T-helper 9 cell (primary cell): Measurements from ENCODE around the gene KRTAP5-3.

Source experiments
- DNase-seq: peaks from one replicate; pipeline ENCODE4 v3.0.0-alpha.2; 2020

KRTAP5-3 gene

GRCh38 chr11:1563149-1563638, 45.1 kb downstream of the KRTAP5-3 start:
- DNase-seq: no peak

- DNase-seq: no peak
Measured at GRCh38 chr11:1562469-1563148, 45.7 kb downstream of the KRTAP5-3 start.

DNA sequence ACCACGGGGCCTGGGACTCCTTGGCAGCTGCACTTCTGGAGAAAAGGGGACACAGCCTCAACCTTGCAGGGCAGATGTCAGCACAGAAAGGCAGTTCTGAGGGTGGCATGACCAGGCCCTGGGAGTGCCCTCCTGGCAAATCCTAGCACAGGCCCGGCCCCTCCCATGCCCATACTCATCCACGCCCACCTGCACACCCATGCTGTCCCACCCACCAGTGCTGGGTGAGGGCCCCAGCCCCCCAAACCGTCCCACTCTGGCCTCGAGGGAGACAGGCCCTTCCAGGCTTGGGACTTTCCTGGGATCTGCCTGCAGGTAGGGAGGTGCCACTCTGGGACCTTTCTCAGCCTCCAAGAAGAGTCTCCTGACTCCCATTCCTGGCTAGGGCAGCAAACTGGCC, 46.3 kb downstream of the KRTAP5-3 start:
- no peak for DNase-seq

DNA sequence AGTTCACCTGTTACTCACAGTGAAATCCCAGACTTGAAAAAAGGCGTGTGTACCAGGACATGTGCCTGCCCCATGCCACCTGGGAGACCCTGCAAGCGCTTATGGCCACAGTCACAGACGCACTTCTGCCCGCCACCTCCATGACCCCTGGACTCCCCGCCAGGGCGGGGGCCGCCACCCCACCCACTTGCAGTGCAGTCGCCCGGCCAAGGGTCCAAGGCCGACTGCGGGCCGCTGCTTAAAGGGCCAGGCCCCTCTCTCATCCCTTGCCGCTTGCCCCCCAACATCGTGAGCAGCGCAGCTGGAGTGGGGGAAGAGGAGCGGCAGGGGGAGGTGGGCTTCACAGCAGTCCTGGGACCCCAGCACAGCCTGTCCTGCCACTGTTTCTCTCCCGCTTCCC, 47.0 kb downstream of the KRTAP5-3 start:
- no peak for DNase-seq

DNA sequence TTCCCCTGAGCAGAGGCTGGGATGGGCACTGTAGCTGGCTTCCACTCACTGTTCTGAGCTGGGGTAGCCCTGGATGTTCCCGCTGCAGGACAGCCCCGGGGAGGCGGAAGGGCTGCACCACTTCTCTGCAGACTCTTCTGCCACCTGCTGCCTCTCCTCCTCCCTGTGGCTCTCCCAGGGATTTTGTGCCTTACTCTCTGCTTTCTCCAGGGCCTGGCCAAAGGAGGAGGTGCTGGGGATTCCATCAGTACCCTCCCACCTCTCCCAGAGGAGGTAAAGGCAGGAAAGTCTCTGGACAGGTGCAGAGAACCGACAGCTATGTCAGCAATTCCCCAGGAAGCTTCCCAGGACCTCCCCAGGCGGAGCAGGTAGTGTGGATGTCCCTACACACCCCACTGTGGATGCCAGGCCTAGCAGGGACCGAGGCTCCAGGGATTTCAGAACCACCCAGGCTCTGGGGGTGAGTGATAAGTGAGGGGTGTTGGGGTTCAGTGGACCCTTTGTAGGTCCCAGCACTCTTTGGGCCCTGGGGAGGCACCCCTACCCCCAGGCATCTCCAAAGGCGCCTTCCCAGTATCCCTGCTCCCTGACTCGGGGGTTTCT, 47.5 kb downstream of the KRTAP5-3 start:
- no peak for DNase-seq

DNA sequence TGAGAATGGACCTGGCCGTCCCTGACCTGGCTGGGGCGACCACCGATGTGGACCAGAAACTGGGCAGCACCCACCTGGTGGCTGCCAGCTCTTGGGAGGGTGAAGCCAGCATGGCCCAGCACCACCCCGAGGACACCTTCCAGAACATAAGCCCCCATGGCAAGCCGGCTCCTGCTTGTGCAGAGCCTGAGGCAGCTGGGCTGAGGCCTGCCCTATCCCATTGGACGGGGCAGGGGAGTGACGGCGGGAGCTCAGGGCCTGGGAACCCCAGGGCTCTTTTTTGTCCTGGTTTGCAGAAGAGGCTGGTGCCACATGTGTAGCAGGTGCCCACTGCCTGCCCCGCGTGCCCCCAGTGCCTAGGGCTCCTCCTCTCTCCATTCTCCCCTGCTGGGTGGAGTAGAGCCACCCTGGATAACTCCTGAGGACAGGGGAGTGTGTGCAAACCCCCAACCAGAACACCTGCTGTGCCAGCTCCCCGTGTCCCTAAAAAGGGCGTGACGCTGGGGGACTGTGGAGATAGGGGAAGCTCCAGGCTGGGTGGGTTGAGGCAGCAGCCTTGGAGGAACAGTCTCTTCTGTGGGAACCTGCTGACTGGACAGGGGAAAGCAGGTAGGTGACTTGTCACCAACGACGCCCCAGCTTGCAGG, 48.1 kb downstream of the KRTAP5-3 start:
- no peak for DNase-seq

GRCh38 chr11:1559111-1559951, 48.9 kb downstream of the KRTAP5-3 start:
- DNase-seq: no peak

GRCh38 chr11:1558775-1559110, 49.5 kb downstream of the KRTAP5-3 start:
- DNase-seq: no peak

DNA sequence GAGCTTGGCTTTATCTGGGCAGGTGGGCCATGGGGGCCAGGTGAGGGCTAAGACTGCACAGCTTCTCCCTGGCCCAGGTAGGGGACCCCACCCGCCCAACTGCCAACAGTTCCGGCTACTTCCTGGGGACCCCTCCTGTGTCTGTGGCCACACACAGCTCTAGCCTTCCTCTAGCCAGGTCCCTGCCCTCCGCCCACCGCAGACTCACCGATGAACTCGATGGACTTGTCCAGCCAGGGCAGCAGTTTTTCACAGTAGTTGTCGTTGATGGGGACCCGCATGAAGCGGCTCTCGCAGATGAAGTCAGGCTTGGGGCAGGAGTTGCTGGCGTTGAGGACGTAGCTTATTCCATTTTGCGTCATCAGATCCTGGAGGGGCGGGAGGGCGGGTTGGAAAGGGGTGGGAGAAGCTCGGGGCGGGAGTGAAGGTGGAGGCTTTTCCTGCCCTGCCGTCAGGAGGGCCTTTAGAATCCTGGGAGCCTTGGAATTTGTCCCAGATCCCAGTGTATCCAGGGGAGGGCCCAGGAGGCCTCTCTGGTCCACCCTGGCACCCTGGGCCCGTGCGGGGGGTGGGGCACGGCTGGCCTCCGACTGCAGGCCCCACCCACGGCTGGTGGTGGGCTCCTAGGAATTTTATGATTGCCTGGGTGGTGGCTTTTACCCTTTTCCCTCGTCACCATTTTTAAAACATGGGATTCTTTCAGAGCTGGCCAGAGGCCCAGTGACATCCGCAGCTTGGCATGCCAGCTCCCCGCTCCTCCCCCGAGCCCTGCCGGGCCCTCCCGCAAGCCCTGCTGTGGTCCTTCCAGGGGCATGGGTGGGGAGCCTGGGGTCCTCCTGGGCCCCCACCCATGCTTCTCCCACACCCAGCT, 50.1 kb downstream of the KRTAP5-3 start:
- no peak for DNase-seq
